GM21381 (cell line): ENCODE measurements around the gene CHCHD6.
A peak's percentile ranks its signal among the peaks of the same experiment; 100 is the strongest.

ENCODE experiments used
- ATAC-seq: cut with Tn5 transposase; IDR thresholded peaks from one replicate; pipeline ENCODE4 v1.9.1; 2021; ENCODE audit warnings: mild to moderate bottlenecking, moderate library complexity; ENCODE audit not compliant: unreplicated experiment

CHCHD6 gene

GRCh38 chr3:126968391-126969390 is 264.7 kb downstream of the CHCHD6 start:
- no peak for ATAC-seq

GRCh38 chr3:126969586-126969985 is 265.5 kb downstream of the CHCHD6 start:
- no peak for ATAC-seq

GRCh38 chr3:126970101-126970500 is 266.1 kb downstream of the CHCHD6 start:
- no peak for ATAC-seq

DNA sequence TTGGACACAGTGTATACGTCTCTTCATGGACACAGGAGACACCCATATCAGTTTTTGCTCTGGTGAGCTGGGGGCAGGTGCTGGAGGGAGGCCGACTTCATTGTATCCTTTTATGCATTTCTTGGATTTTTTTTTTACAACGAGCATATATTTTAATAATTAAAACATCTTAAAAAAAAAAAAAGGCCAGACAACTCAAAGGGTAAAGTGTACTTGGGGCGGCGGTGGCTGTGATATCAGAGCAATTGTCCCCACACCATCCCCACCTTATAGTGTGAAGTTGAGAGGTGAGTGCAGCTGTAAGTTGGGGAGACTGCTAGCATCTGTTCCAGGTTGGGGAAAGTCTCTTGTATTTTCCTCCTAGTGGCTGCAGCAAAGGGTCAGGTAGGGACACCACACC is 266.9 kb downstream of the CHCHD6 start:
- no peak for ATAC-seq

GRCh38 chr3:126971891-126972351 is 267.9 kb downstream of the CHCHD6 start:
- no peak for ATAC-seq

DNA sequence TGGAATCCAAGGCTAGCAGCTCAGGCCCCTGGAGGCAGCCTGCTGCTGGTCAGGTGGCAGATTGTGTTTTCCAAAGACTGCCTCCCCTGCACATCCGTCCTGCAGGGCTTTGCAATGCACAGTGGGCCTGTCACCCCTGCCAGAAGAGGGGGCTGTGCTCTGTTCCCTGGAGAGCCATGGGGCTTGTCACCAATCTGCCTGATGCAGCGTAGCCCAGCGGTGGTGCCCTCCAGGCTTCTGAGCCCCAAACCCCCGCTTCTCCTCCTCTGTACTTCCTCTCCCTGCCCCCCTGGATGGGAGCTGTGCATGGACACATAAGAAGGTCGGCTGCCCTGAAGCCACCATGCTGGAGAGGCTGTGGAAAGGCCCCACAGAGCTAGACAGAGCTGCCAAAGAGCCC is 268.8 kb downstream of the CHCHD6 start:
- ATAC-seq, result no peak

- no peak for ATAC-seq
Measured at GRCh38 chr3:126973814-126974213, 269.8 kb downstream of the CHCHD6 start.

GRCh38 chr3:126974756-126975155 is 270.7 kb downstream of the CHCHD6 start:
- no peak for ATAC-seq

- no peak for ATAC-seq
Measured at GRCh38 chr3:126976906-126977305, 272.9 kb downstream of the CHCHD6 start.

GRCh38 chr3:126977821-126978220 is 273.8 kb downstream of the CHCHD6 start:
- ATAC-seq, result no peak

GRCh38 chr3:126978291-126978690 is 274.3 kb downstream of the CHCHD6 start:
- ATAC-seq, result no peak

GRCh38 chr3:126979046-126979628 is 275.1 kb downstream of the CHCHD6 start:
- ATAC-seq, result no peak

GRCh38 chr3:126980266-126980811 is 276.3 kb downstream of the CHCHD6 start:
- ATAC-seq, result no peak

DNA sequence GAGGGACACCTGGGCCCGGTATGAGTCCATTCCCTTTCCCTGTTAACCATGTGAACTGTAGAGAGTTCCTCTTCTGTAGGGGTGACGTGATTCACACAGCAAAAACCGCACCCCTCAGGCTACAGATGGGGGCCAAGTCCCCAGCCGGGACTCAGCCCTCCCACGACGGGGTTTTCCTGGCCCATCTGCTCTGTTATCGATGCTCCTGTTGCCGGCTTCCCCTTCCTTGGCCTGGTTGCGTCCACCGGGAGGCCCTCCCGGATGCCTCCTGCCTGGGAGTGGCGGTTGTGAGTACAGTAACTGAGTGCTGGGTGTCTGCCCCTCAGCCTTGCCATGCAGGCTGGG is 278.1 kb downstream of the CHCHD6 start:
- peak; percentile 24 for ATAC-seq

- ATAC-seq, result peak; percentile 66
Measured at GRCh38 chr3:126982471-126983175, 278.6 kb downstream of the CHCHD6 start, which contains the start of gene PLXNA1. Gene PLXNA1, plus strand, starts transcription at chr3:126983115. Its CDS starts 5,479 bp downstream, at chr3:126988594.

- ATAC-seq, result peak; percentile 0
Measured at GRCh38 chr3:126983276-126983652, 279.2 kb downstream of the CHCHD6 start.

GRCh38 chr3:126983653-126984390 is 279.8 kb downstream of the CHCHD6 start:
- no peak for ATAC-seq

DNA sequence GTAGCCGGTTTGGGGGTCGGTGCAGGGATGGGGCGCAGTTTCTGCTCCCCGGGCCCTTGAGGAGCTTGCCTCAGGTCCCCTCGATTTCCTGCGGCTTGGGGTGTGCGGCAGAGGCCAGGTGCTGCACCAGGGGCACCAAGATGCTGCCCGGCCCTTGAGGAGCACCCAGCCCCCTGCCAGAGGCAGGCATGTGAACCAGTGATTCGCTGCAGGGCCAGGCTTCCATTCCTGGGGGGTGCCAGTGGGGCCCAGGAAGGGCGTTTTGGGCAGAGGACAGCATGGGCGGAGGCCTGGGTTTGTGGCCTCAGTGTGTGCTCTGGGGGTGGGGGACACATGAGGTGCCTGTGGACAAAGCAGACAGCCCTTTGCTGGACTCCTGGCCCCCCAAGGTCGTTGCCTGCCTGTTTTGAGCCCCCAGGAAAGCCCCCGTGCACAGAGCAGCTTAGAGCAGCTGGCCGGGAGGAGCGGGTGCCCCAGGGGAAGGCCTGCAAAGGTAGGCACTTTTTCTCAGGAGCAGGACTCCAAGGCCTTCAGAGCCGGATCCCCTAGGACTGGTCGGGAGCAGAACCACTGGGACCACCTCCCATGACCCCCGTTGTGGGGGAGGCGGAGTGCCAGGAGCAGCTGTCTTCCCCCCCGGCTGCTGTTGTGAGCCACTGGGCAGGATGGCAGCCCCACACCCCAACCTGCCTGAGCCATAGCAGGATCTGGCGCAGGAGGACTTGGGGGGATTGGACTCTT is 280.5 kb downstream of the CHCHD6 start:
- ATAC-seq, result no peak

- no peak for ATAC-seq
Measured at GRCh38 chr3:126985132-126985985, 281.3 kb downstream of the CHCHD6 start.
